ENCODE data around the gene GRB14.
"Not testable (repeated sequence)": the region's sequence is repeated elsewhere in the genome, so short reads cannot be mapped to it uniquely, and the experiment has no call there.

GRB14 gene

DNA sequence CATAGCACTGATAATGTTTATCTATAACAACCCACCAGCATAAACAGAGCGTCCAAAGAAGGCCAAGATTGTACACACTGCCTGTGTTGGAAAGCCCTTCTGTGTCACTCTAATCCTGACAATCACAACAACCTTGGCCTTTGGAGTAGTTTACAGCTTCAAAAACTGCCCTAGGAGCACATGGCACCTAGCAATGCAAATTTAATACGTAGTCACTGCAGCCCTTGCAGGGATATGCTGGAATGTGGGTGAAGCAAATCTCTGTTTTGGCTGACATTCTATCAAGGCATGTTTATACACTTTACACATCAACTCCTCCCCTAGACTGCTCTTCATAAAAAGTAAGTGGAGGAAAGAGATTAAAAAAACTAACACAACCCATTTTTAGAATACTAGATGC, 66.8 kb downstream of the GRB14 start:
- FAIRE-seq = no peak

DNA sequence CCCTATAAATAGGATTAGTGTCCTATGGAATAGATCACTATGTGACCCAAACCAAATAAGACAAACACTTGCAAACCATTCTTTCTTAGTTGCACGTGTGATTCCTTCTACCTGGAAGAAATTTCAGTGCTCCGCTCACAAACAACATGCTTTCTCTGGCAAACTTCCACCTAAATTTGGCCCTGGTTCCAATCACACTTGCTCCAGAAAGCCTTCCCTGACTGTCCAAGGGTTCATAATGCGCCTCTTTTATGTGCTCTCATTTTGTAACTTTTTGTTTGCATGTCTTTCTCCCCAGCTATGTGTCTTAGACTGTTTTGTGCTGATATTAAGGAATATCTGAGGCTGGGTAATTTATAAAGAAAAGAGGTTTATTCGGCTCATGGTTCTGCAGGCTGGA, 69.8 kb downstream of the GRB14 start:
- FAIRE-seq = no peak

DNA sequence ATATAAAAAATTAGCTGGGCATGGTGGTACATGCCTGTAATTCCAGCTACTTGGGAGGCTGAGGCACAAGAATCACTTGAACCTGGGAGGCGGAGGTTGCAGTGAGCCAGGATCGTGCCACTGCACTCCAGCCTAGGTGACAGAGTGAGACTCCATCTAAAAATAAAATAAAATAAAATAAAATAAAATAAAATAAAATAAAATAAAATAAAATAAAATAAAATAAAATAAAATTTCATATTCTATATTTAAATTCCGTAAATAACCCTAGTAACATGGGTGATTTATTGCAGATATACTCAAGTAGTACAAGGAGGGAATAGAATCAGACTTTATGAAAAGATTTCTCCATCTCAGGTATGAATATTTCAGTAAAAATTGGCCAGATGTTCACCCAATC, 71.6 kb downstream of the GRB14 start:
- FAIRE-seq = not testable (repeated sequence)

DNA sequence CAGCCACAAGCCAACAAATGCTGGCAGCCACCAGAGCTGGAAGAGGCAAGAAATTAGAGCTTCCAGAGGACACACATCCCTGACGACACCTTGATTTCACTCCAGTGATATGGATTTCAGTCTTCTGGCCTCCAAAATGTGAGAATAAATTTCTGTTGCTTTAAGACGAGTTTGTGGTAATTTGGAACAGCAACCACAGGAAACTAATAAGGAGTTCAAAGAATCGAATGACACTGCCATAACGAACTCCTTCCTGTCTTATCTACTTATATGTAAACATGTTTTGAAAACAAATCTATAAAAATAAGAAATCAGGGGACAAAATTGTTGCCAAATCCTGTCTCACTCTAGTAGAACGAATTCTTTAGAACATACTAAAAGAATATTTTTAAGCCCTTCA, 75.8 kb downstream of the GRB14 start:
- no peak for FAIRE-seq

DNA sequence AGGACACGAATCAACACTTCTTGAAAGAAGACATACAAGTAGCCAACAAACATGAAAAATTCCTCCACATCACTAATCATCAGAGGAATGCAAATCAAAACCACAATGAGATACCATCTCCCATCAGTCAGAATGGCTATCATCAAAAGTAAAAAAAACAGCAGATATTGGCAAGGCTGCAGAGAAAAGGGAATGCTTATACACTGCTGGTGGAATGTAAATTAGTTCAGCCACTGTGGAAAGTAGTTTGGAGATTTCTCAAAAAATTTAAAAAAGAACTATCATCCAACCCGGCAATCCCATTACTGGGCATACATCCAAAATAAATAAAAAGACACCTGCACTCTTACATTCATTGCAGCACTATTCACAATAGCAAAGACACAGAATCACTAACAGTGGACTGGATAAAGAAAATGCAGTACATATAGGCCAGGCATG, 78.7 kb downstream of the GRB14 start:
- FAIRE-seq = no peak

DNA sequence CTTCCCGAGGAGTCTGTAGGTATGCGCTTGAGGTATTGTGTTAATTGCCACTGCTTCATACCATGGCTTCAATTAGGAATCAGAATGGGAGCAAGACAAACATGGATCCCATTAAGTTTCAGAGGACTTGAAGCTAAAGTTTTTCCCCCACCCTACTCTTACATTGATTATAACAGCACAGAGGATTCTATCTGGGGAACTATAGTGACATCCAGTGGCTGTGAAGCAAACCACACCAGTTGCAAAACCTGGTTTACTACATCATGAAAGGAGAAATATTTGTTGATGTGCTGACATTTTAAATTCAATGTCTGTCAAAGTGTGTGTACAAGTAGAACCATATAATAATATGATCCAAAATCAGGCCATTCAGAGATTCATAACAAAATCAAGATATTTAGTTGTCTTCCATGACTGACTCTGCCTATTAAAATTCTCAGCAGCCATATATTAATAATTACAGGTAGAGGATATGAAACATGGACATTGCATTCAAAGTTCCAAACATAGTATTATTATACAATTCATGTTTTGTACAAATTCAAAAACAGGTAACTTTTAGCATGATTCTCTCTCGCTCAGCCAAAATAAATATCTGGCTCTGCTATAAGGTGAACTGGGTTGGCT, 82.9 kb downstream of the GRB14 start:
- peak; percentile 92 for FAIRE-seq

DNA sequence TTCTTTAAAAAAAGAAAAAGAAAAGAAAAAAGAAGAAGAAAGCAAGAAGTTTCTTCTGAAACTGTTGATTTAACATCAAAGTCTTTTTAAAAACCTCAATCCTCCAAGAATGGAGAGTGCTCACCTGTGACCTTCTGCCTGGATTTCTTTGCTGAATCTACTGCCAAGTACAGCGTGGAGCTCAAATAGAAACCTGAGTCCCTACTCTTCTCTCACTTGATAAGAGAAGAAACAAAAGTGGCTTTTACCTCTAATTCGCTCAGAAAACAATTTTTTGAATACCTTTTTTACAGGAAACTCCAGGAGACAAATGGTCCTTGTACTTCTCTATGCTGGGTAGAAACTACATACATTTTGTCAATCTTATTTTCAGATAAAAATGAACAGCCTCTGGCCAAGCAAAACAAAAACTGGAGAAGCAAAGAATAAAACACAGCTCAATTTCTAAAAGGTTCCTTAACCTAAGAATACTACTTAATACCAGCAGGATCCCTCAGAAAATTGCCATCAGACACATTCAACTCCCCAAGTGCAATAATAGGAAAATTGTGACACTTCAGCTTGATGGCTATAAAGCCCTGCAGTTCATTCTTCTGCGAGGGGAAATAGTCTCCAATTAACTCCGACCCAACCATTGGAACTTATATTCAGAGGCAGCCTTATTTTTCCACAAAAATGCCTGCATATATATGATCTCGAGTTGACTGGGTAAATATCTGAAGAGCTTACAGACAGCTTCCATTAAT, 85.8 kb downstream of the GRB14 start:
- FAIRE-seq = no peak

DNA sequence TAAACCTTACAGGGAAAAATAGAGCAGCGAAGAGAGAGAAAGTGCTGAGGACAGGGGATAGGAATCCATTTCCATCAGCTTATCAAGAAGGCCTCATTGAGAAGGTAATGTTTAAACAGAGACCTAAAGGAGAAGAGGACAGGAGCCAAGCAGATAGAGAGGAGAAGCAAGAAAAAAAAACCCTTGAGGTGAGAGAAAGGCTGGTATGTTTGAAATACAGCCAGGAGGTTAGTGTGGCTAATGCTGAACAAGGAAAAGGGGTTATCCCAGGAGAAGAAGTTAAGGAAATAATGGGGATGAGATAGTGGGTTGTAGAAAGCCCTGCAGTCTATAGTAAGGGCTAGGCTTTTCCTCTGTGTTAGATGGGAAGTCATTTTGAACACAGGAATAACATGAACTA, 90.8 kb downstream of the GRB14 start:
- no peak for FAIRE-seq

DNA sequence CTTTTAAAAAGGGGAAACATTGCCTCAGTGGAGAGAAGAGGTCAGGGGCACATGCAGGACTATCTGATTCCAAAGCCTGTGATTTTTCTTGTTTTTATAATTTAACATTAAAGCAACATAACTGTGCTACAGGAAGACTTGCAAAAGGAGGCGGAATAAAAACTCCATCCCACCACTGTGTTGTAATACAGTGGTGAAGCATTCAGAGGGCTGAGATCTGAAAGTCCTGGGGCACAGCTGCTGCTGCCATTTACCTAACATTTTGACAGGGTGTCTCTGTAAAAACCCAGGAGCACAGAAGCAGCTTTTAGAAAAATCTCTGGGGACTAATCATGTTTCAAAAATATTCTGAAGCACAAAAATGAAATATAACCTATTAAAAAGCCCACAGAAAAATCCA, 97.6 kb downstream of the GRB14 start:
- FAIRE-seq = no peak

DNA sequence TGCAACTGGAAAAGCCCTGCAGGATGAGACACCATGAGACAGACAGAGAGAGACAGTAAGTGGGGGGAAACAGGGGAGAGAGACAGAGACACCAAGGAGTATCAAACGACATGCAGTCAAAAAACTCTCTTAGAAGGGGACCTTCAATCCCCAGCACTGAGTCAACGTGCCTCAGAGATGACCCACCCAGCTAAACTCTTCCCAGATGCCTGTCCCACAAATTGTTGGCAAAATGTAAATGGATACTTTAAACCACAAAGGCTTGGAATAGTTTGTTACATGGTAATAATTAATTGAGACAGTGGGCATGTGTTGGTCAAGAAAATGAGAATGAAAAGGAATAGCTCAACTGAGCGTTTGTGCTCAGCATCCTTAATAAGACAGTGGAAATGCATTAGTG, 98.3 kb downstream of the GRB14 start:
- no peak for FAIRE-seq

DNA sequence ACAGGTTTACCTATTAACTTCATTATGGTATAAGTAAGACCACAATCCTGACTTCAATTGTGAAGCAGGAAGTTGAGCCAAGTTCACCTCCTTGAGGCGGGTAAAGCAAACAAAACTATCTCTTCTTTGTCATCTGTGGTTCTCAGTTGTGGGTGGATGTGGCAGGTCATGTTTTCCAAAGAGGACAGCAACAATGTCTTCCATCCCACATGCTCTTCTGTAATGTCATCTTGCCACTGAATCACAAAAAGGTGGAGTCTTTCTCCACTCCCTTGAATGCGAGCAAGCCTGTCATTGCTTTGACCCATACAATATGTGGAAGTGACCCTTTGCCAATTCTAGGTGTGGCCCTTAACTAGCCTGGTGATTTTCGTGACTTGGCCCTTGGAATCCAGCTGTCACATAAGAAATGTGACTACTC, 98.7 kb downstream of the GRB14 start:
- FAIRE-seq = no peak

DNA sequence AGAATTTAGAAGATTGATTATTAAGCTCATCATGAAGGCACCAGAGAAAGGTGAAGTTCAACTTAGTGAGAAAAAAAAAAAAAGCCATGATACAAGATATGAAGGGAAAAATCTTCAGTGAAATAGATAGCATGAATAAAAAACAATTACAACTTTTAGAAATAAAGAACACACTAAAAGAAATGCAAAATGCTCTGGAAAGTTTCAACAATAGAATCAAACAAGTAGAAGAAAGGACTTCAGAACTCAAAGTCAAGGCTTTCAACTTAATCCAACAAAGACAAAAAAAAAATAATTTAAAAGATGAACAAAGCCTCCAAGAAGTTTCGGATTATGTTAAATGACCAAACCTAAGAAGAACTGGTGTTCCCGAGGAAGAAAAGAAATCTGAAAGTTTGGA, 105.5 kb downstream of the GRB14 start:
- FAIRE-seq = no peak

DNA sequence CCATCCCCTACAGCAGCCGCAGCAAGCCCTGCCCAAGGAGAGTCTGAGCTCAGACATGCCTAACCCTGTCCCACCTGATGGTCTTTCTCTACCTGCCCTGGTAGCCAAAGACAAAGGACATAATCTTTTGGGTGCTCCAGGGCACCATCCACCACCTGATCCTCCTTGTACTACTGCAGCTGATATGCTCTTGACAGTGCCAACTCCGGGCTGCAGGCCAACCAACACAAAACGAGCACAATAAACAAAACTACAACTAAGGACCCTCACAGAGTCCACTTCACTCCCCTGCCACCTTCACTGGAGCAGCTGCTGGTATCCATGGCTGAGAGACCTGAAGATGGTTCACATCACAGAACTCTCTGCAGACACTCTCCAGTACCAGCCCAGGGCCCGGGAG, 106.3 kb downstream of the GRB14 start:
- FAIRE-seq = no peak

DNA sequence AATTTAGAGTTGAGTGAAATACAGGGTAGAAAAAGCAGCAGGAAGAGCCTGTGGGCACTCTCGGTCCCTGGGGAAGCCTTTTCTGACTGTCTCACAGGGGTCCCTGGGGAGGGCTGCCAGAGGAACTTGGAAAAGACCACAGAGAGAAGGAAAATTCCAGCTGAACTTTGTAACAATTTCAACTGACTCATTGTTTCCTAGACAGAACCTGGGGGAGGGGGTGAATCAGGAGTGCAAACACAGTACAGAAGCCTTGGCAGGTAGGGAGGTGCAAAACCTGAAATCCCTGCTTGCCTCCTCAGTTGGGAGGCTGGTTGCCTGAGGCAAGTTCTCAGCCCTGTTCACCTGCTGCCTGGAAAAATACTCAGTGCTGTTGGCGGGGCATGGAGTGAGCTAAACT, 106.8 kb downstream of the GRB14 start:
- no peak for FAIRE-seq

DNA sequence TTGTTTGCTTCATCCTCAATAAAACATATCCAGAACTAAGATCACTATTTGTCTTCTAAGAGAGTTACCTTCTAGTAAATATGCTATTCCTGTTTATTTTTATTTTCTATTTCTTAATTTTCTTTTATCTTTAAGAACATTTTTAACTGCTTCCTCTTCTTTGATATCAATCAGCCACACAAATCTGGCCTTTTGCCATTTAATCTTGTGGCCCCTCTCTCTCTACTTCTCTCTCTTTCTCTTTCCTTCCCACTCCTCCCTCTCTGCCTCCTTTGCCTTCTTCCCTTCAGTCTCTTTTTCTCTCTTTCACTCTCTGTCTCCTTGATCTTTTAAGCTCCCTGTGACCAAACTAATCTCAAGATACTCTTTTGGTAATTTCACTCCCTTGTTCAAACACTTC, 108.4 kb downstream of the GRB14 start:
- FAIRE-seq = no peak

DNA sequence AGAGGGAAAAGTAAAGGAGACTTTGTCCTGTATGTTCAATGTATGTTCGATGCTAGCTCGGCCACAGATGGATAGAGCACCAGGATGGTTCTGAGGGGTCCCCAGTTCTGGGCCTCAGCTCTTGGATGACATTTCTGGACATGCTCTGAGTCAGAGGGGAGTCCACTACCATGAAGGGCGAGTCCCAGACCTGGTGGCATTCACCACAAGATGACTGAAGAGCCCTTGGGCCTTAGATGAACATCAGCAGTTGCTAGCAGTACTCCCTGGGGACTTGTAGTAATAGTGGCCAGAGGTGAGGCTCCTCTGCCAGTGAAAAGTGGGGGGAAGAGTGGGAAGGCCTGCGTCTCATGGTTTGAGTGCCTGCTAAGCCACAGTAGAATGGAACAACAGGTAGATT, 109.5 kb downstream of the GRB14 start:
- no peak for FAIRE-seq

DNA sequence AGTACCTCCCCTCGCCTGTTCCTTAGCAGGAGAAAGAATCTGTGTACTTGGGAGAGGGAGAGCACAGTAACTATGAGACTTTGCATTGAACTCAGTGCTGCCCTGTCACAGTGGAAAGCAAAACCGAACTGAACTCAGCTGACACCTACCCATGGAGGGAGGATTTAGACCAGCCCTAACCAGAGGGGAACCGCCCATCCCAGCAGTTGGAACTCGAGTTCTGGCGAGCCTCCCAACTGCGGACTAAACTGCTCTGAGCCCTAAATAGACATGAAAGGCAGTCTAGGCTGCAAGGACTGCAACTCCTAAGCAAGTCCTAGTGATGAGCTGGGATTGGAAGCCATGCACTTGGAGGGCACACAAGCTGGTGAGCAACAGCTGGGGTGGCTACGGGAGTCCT, 110.4 kb downstream of the GRB14 start:
- FAIRE-seq = no peak

DNA sequence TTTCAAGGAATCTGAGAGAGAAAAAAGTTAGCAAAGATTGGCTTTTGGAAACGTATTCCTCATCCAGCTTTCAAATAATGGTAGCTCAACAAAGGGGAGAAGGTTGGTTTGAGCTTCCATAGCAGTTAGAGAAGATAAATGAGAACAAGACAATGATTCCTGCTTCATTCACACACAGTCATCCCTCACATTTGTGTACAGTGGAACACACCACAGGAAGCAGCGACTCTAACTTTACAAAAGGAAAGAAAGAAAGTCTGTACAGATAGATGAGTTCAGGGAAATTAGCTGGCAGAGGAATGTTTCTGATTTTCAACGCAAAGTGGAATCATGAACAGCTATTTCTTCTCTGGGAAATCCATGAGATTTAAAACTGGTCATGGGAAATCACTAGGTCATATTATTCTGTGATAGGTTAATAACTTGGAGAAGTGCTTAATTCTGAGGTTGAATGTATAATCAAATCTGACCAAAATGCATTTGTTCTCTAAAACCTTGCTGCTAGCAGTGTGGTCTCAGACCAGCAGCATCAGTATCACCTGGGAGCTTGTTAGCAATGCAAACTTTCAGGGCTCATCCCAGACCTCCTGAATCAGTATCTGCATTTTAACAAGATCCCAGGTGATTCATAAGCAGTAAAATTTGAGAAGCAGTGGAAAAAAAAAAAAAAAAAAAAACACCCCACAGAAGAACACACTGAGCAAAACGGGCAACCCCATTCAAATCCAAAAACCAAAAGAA, 112.0 kb downstream of the GRB14 start:
- FAIRE-seq = no peak

DNA sequence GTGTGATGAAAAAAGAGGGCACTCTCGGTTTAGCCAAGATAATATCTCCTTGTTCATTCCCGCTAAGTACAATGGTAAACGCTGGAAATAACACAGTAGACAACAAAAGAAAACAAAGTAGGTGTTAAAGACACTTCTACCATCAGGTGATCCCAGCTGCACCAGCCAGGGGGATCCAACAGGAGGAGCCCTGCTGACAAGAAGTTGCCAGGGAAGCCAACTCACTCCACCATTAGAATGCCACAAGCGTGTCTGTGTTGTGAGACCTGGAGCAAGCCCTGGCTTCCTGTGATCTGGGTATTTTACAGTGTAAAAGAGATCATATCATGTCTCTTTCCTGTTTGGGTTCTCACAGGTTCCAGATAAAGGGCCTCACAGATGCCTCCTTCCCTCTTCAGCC, 117.0 kb downstream of the GRB14 start:
- FAIRE-seq = no peak

DNA sequence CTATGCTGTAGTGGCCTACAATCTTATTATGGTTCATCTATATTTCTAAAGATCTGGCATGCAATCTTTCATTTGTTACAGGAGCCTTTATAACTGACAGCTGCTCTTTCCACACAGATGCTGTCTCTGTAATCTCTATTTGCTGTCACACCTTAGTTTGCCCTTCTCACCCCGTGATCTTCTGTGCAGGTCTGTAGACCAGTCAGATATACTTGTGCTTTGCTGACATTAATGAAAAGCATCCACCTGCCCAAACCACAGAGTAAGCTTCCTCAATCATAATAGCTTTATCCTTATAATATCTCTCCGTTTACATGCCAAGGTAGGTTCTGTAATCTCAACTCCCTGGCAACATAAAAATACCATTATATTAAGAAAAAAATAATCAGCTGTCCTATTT, 122.4 kb downstream of the GRB14 start:
- FAIRE-seq = no peak

DNA sequence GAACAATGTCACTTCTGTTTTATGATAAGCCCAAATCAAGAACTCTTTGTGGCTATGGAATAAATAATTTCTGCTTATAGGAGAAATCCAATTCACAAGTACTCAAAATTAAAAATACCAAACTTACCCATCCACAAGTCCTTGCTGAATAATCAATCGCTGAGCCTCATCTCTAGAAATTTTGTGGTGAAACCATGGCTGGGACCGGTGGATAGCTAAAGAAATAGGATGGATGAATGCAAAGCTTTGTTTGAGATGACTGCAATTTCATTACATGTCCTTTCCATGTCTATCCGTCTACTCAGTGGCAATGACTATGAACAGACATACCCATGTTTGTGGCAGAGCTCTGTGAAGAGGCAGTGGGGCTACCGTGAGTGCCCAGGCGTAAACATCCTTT, 124.4 kb downstream of the GRB14 start:
- no peak for FAIRE-seq

DNA sequence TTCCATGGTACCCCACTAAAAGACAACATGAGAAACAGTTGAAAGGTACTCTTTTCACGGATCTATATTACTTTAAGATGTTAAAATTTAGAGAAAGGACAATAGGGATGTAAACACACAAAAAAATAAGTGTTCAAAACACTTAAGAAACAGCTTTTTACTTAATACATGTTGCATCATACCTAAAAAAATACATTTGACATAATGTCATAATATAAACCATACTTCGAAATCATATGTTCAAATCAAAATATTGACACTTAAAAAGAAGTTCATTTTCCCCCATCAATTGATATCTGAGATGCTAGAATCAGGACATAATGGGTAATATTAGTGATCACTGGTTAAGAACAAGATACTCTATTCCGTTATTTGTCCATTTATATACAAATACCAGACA, 124.9 kb downstream of the GRB14 start:
- FAIRE-seq = no peak

DNA sequence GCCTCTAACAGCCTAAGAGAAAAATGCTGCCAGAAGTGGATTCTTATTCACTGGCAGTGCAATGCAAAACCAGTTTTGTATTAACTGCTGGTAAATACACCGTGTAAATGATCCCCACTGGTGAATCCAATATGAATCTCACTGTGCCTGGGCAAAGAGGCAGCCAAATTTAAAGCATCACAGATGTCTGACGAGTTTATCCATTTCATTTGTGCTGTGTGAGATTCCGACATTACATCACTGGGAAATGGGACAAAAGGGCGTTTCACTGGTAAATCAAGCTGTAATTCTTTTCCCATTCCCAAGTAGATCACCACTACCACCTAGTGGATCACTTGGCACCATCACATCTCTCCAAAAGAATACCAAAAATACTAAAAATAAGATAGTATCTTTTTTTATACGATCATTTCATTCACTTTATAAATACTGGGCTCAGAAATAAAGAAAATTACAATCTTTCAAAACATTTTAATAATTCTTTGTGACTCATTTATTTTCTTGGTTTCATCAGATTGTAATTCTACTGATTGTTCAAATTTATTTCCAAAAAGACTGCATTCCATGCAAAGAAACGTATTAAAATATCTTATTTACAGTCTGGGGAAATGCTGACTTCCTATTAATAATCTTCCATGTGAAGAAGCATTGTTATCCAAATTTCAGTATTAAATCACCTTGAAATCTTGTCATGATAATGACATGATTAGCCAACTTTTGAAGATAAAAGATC, 125.6 kb downstream of the GRB14 start:
- FAIRE-seq = peak; percentile 46

DNA sequence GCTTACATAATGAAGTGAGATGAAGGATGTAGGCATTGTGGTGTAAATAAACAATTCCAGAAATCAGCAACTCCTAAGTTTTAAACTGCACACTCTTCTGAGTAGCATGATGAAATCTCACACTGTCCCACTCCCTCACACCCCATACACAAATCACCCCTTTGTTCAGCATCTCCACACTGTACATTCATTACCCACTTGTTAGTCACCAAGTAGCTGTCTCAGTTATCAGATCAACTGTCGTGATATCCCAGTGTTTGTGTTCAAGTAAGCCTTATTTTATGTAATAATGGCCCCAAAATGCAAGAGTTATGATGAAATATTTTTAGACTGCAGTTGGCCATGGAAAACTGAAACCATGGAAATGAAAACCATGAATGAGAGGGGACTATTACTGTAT, 135.7 kb downstream of the GRB14 start:
- FAIRE-seq = no peak

All from A204.1 (cell line).